Astrocyte (in vitro differentiated cells and primary cell): ENCODE measurements around the gene MUC5AC.

ENCODE experiments used
- CTCF ChIP-seq: IDR thresholded peaks from 2 replicates; pipeline ENCODE4 v1.5.1; 2011; ENCODE audit warnings: low read depth, mild to moderate bottlenecking, inconsistent platforms, low read length, moderate library complexity; ENCODE audit not compliant: insufficient read depth
- EZH2 ChIP-seq: IDR thresholded peaks from 2 replicates; pipeline ENCODE4 v1.6.1; 2012; ENCODE audit warnings: mild to moderate bottlenecking, low read length, inconsistent platforms; ENCODE audit not compliant: insufficient read depth

DNA sequence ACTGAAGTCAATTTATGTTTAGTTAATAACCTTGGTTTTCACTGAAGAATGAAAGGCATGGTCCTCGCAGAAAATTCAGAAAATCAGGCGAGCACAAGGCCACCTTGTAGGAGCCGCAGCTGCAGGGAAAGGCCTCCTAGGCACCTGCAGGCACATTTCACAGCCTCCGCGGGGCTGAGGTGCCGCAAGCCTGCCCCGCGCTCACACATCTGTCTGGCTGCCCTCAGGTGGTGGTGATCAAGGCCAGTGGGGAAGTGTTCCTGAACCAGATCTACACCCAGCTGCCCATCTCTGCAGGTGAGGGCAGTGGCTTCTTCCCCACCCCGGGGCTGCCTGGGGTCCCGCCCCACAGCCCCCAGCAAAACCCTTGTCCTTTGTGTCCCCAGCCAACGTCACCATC, 10.5 kb downstream of the MUC5AC start:
- TF ChIP-seq CTCF, result no peak
- no peak for TF ChIP-seq EZH2
